OCI-LY1 (cell line): ENCODE results near the gene CFAP58.

Source experiments
- H2AFZ ChIP-seq: fragments of 200-600 bp; sonication (generic), shearing (Covaris generic); 2 replicates; pipeline ENCODE4 v1.6.0; 2014; ENCODE audit warnings: antibody characterized with exemption, mild to moderate bottlenecking, low read length
- H3F3A ChIP-seq: fragments of 200-600 bp; sonication (generic), shearing (Covaris generic); 2 replicates; pipeline ENCODE4 v1.6.0; 2014; ENCODE audit warnings: mild to moderate bottlenecking, antibody characterized with exemption, low read length, moderate library complexity; ENCODE audit not compliant: insufficient read depth
- H3K27ac ChIP-seq: fragments of 200-600 bp; sonication (generic); 2 replicates; pipeline ENCODE4 v1.5.1; 2014; ENCODE audit warnings: low read length, mixed run types, mild to moderate bottlenecking, low read depth; ENCODE audit not compliant: poor library complexity, severe bottlenecking
- H3K27me3 ChIP-seq: fragments of 200-600 bp; sonication (generic); 2 replicates; pipeline ENCODE4 v1.6.0; 2014; ENCODE audit warnings: antibody characterized with exemption, mild to moderate bottlenecking, low read length, moderate library complexity; ENCODE audit not compliant: insufficient read depth
- H3K36me3 ChIP-seq: fragments of 200-600 bp; sonication (generic); 2 replicates; pipeline ENCODE4 v1.6.1; 2014; ENCODE audit warnings: mild to moderate bottlenecking, antibody characterized with exemption, low read length, moderate library complexity, mixed read lengths; ENCODE audit not compliant: insufficient read depth
- H3K4me1 ChIP-seq: fragments of 200-600 bp; sonication (generic); 2 replicates; pipeline ENCODE4 v1.5.1; 2014; ENCODE audit warnings: mild to moderate bottlenecking, low read length, moderate library complexity; ENCODE audit not compliant: insufficient read depth, severe bottlenecking
- H3K4me2 ChIP-seq: fragments of 200-600 bp; sonication (generic), shearing (Covaris generic); 2 replicates; pipeline ENCODE4 v1.6.1; 2014; ENCODE audit warnings: low read length
- H3K4me3 ChIP-seq: fragments of 200-600 bp; sonication (generic); 2 replicates; pipeline ENCODE4 v1.5.1; 2014; ENCODE audit warnings: low read length, low read depth, mild to moderate bottlenecking, mixed read lengths; ENCODE audit not compliant: poor library complexity, severe bottlenecking
- H3K79me2 ChIP-seq: fragments of 200-600 bp; shearing (Covaris generic); 2 replicates; pipeline ENCODE4 v1.6.1; 2016; ENCODE audit warnings: mixed run types, low read length, mixed read lengths; ENCODE audit not compliant: insufficient read depth
- H3K9ac ChIP-seq: fragments of 200-600 bp; sonication (generic), shearing (Covaris generic); 2 replicates; pipeline ENCODE4 v1.6.1; 2014; ENCODE audit warnings: mild to moderate bottlenecking, low read length, mixed read lengths
- H3K9me2 ChIP-seq: fragments of 200-600 bp; sonication (generic), shearing (Covaris generic); 2 replicates; pipeline ENCODE4 v1.6.1; 2014; ENCODE audit warnings: low read depth, mild to moderate bottlenecking, low read length, mixed read lengths
- H3K9me3 ChIP-seq: fragments of 200-600 bp; shearing (Covaris generic); 2 replicates; pipeline ENCODE4 v1.6.1; 2014; ENCODE audit warnings: low read length, mixed read lengths
- H4K20me1 ChIP-seq: fragments of 200-600 bp; sonication (generic), shearing (Covaris generic); 2 replicates; pipeline ENCODE4 v1.6.0; 2016; ENCODE audit warnings: mild to moderate bottlenecking, low read length; ENCODE audit not compliant: insufficient read depth
- EZH2 ChIP-seq: fragments of 200-600 bp; sonication (generic), shearing (Covaris generic); IDR thresholded peaks from 2 replicates; pipeline ENCODE4 v1.8.0; 2017; ENCODE audit warnings: borderline replicate concordance, mixed run types, mild to moderate bottlenecking, antibody characterized with exemption, low read length, moderate library complexity, mixed read lengths
- TF ChIP-seq, protein P1 (sequence below): fragments of 200-600 bp; sonication (generic), shearing (Covaris generic); IDR thresholded peaks from 2 replicates; pipeline ENCODE4 v1.5.1; 2017; ENCODE audit warnings: mild to moderate bottlenecking, antibody characterized with exemption, low read length, moderate library complexity, mixed read lengths

CFAP58 gene

GRCh38 chr10:104309980-104310978 lies 43.4 kb upstream of the CFAP58 start:
- H4K20me1 ChIP-seq: no peaks in the 10 kb centered on the region
- H3K27ac ChIP-seq: no peak overlapping the region
- no peak overlapping the region for H3K9ac ChIP-seq
- no peaks in the 10 kb centered on the region for H3F3A ChIP-seq
- no peak overlapping the region for H3K4me3 ChIP-seq
- no peak for TF ChIP-seq EZH2
- TF ChIP-seq, protein P1, sequence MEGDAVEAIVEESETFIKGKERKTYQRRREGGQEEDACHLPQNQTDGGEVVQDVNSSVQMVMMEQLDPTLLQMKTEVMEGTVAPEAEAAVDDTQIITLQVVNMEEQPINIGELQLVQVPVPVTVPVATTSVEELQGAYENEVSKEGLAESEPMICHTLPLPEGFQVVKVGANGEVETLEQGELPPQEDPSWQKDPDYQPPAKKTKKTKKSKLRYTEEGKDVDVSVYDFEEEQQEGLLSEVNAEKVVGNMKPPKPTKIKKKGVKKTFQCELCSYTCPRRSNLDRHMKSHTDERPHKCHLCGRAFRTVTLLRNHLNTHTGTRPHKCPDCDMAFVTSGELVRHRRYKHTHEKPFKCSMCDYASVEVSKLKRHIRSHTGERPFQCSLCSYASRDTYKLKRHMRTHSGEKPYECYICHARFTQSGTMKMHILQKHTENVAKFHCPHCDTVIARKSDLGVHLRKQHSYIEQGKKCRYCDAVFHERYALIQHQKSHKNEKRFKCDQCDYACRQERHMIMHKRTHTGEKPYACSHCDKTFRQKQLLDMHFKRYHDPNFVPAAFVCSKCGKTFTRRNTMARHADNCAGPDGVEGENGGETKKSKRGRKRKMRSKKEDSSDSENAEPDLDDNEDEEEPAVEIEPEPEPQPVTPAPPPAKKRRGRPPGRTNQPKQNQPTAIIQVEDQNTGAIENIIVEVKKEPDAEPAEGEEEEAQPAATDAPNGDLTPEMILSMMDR: no peak
- H3K79me2 ChIP-seq: no peaks in the 10 kb centered on the region
- no peaks in the 10 kb centered on the region for H3K27me3 ChIP-seq
- no peak overlapping the region for H3K4me2 ChIP-seq
- peaks cover 5% of the 10 kb centered on the region; the same call in 1 of the 2 replicates for H3K36me3 ChIP-seq
- H3K4me1 ChIP-seq: no peaks in the 10 kb centered on the region
- no peaks in the 10 kb centered on the region for H3K9me3 ChIP-seq
- H3K9me2 ChIP-seq: no peaks in the 10 kb centered on the region
- no peak overlapping the region for H2AFZ ChIP-seq

DNA sequence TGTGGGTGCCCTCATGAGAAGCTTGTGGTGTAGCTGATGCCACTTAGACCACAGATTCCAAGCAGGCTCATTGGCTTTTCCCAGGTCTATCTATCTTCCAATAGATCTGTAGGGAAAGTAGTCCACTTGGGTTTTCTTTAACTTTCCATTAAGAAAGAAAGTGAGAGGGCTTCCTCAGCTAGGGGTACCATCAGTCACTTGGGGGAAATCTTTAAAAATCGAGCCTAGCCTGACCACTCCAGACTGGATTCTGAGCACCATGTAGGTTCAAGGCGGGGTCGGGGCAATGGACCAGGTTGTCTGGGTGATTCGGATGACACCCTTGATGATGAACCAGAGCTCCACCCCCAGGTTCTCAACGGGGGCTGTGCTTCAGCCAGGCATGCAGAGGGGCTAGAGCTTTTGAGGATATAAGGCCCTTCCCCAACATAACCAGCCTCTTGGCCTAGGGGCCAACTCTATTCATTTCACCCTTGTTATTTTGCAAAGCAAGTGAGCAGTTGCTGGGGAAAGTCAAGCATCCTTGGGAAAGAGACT lies 42.4 kb upstream of the CFAP58 start:
- no peaks in the 10 kb centered on the region for H3K4me1 ChIP-seq
- peaks cover 5% of the 10 kb centered on the region; the same call in 1 of the 2 replicates for H3K36me3 ChIP-seq
- no peaks in the 10 kb centered on the region for H3K9me3 ChIP-seq
- no peak overlapping the region for H3K4me2 ChIP-seq
- H2AFZ ChIP-seq: no peak overlapping the region
- H3K4me3 ChIP-seq: no peak overlapping the region
- no peak overlapping the region for H3K9ac ChIP-seq
- H3K79me2 ChIP-seq: no peaks in the 10 kb centered on the region
- H4K20me1 ChIP-seq: no peaks in the 10 kb centered on the region
- no peaks in the 10 kb centered on the region for H3F3A ChIP-seq
- H3K9me2 ChIP-seq: no peaks in the 10 kb centered on the region
- no peaks in the 10 kb centered on the region for H3K27me3 ChIP-seq
- no peak overlapping the region for H3K27ac ChIP-seq
- no peak for TF ChIP-seq EZH2
- TF ChIP-seq, protein P1: no peak

DNA sequence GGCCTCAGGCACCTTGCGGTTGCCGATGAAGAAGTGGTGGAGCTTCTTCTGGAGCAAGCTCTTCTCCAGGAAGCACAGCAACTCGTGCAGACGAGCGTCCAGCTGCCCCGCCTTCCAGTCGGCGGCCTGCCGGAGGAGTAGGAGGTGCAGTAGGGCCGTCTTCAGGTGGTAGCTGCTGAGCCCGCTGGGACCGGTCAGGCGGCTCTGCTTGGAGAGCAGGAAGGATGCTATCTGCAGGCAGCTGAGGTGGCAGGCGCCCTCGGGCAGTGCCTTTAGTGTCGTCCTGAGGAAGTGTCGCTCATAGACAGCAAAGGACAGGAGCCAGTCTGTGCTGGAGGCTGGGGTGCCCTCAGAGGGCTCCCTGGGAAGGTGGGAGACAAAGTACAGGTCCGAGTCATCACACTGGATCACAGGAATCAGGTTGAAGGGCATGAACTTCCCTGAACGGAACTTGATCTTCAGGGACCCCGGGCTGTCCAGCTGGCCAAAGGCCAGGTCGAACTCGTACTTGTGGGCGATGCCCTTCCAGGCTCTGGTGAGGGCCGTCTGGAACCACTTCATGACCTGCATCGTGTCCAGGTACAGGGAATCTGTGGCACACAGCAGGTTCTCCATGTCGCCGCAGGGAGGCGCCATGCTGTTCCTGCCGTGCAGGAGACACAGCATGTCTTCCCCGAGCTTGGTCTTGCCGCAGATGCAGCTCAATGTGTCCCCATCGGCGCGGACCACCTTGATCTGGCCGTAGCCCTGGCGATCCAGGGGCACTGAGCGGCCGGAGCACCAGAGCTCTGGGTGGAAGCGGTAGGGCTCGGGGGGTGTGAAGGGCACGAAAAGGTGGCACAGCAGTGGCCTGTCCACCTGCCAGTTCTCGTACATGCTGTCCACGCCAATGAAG lies 38.8 kb upstream of the CFAP58 start:
- Histone ChIP-seq H4K20me1 (no peaks in the 10 kb centered on the region), H3F3A (no peaks in the 10 kb centered on the region), H3K79me2 (no peaks in the 10 kb centered on the region), H3K9ac (no peak overlapping the region), H2AFZ (no peak overlapping the region), H3K4me2 (no peak overlapping the region), H3K4me1 (peaks cover 7% of the 10 kb centered on the region), H3K9me2 (no peaks in the 10 kb centered on the region), H3K4me3 (no peak overlapping the region), H3K27me3 (no peaks in the 10 kb centered on the region), H3K36me3 (peaks cover 5% of the 10 kb centered on the region; the same call in 1 of the 2 replicates), H3K27ac (no peak overlapping the region), H3K9me3 (no peaks in the 10 kb centered on the region)
- TF ChIP-seq, protein P1: no peak
- TF ChIP-seq EZH2: no peak
